Right renal pelvis (tissue), 4 donors: ENCODE data around the gene CACFD1. TPM values are rescaled to one million over a fixed set of nuclear protein-coding genes. Genes with fewer than 3 reads are reported as not detected.

Source experiments
- DNase-seq, 4 donors: peaks; one replicate each; pipeline ENCODE4 v3.0.0-alpha.2; 2013; ENCODE audit warnings: low read depth in 4 of 4, low spot score in 3 of 4, missing footprints in 1 of 4
- polyA plus RNA-seq, 4 donors: library from polyadenylated mRNA; unstranded; fragments of 120-200 nt; gene quantifications; one replicate each; pipeline ENCODE4 v1.2.1, GENCODE V29; 2013; ENCODE audit not compliant: insufficient read length in 4 of 4

Gene CACFD1
- polyA plus RNA-seq, 4 donors, result 25.4 to 40.6 (median 28.5) TPM

DNA sequence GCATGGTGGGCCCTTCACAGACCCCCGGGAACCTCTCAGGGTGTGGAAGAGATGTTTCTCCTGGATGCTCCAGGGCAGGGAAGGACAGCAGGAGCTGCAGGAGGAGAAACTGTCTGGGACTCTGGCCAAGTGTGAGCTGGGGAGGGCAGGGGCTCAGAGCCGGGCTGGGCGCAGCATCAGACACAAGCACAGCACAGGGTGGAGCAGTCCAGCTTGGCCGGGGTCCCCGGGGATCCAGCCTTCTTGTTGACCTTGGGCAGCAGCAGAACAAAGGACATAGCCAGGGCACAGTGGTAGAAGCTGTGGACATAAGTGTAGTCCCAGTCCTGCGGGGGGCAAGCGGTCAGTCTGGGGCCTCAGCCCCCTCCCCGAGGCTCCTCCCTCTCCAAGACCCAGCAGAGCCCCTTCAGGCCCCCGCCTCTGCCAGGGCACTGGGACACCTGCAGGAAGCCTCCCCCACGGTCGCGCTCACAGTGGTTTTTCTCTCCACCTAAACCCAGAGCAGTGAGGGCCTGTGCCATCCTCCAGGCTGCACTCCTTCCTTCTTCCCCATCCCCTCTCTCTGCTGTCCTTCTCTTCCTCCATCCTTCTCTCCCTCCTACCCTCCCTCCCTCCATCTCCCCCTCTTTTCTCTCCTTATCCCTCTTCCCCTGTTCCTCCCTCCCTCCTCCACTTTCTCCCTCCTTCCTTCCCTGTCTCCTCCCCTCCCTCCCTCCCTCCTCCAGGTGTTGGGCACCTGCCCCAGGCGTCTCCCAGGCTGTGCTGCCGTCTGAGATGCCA lies 54.9 kb downstream of the CACFD1 start:
- no peak for DNase-seq

DNA sequence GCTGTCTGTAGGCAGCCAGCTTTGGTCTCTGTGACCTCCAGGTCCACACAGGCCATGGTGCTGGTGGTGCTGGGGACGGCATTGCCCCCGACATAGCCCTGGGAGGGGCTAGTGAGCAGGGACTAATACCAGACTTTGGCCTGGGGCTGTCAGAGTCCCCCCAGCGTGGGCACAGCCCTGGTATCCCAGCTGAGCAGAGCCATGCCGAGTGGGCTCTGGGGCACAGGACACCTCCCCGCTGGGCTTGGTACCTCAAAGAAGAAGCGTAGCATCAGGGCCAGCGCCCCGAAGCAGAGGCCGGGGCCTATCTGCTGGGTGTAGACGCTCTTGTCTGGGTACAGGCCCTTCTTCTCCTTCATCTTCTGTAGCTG lies 55.4 kb downstream of the CACFD1 start:
- no peak for DNase-seq

DNA sequence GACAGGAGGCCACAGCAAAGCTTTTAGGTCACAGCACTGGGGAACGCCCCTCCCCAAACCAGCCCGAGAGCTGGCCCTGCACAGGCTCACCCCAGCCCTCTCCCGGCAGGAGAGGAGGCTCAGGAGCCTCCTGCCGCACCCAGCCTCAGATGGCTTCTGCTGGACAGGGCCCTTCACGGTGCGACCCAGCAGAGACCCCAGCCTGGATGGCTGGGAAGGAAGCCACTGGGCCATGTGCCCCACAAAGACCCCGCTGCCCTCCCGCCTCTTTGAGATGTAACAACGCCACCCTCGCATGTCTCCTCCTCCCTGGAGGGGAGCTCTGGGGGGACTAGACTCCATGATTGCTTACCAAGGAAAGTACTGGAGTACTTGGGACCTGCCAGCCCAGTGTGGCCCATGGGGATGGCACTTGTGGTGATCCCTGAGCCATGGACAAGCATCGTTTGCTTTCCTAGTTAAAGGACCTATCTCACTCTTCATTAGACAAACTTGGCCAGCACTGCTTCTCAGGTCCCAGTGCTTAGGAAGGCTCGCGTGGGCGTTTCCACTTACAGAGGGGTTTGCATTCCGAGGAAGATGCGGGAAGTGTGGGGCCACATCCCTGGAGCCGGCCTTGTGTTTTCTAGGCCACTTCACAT lies 56.0 kb downstream of the CACFD1 start:
- no peak for DNase-seq

DNA sequence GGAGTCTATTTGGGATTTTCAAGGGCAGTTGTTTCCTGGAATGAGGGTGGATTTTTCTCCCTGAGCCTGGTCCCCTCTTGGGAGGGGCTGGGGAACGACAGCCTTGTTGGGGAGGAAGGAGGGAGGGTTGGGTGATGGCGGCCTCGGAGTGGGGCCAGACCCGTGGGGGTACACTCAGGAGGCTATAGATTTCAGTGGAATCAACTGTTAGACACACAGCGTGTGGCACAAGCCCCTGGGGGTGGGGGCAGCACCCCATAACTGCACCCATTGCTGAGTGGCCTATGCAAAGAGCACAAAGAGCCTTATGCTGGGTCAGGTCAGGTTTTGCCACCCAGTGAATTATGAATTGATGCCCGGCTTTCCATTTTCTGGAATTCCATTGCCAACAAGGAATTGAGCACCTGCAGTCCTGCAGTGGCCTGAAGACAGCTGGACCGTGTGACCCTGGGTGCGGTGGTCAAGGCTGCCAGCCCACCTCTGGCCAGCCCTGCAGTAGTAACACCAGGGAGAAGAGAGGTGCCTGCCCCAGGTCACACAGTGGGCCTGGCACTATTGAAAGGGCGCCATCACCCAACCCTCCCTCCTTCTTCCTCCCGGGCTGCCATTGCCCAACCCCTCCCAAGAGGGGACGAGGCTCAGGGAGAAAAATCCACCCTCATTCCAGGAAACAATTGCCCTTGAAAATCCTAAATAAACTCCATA lies 56.6 kb downstream of the CACFD1 start:
- no peak for DNase-seq

DNA sequence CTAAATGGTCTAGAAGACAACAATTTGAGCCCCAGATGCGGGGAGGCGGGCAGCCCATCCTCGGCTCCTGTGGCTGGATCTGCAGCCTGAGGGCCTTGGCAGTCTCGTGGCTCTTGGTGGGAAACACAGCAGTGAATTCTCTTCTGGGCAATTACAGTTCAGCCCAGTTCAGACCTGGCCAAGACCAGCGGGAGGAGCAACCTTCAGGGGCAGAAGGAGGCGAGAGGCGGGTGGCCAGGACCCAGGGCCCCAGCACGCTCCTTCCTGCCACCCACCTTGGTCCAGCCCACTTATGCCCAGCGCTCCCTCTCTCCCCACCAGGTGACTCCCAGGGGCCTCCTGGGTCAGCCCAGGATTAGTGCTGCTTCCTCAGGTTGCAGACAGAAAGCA lies 57.2 kb downstream of the CACFD1 start:
- no peak for DNase-seq

GRCh38 chr9:133517711-133518110 lies 57.9 kb downstream of the CACFD1 start:
- DNase-seq, result no peak

DNA sequence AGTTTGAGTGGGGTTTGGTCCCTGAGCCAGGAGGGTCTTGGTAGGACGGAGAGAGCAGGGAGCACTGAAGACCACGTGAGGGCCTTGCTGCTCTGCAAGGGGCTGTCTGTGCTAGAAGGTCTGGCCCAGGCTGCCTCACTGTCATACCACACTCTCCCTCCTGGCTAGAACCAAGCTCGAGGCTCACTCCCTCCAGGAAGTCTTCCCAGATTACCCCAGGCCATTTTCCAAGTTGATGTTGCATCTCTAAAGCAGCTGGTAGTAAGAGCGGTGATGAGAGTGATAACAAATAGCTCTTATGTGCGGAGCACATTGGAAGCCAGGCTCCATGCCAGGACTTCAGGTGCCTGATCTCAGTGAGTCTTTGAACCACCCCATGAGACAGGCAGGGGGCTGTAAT lies 58.4 kb downstream of the CACFD1 start:
- no peak for DNase-seq

DNA sequence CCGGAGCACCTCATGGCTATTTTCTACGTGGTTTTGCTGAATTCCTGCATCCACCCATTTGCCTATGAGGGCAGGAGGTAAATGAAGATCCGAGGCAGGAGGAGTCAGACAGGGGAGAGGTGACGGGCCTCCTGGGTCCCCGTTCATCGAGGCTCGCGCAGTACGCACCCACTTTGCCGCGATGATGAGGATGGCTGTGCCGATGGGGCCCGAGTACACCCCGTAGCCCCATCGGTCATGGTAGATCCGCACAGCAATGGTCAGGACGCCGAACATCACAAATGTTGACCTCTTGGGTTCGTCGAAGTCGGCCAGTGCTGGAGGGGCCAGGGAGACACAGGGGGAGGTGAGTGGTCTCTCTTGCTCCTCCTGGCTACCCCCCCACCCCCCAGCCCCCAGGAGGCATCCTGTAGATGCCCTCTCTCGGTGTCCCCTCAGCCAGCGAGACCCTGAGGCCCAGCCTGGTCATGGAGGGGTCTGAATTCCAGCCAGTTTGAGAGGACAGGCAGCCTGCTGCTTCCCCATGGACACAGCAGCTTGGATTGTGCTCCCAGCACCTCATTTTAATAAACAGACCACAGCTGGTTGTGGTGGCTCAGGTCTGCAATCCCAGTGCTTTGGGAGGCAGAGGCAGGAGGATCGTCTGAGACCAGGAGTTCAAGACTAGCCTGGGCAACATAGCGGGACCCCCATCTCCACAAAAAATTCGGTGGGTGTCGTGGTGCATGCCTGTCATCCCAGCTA lies 59.1 kb downstream of the CACFD1 start:
- DNase-seq, result no peak

DNA sequence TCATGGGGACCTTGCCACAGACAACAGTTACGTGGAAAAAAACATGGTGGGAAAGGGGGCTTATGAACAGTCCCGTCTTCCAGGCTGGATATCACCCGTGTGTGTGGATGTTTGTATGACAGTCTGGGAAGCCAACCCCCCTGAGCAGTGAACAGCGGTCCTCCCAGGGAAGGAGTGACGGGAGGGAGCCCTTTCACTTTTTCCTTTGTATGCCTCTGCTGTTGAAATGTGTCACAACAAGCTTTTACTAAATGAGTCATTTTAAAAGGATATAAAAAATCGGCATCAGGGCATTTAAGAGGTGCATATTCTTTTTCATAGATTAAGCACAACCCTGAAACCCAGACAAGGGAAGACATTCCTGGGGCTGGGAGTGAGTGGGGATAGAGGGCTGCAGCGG lies 59.9 kb downstream of the CACFD1 start:
- DNase-seq, result no peak

- no peak for DNase-seq
These were observed 60.5 kb downstream of the CACFD1 start for GRCh38 chr9:133520121-133520835.

Other genes starting within 250 kb of the CACFD1 start
- gene ABO, start 184.8 kb upstream of the CACFD1 start, polyA plus RNA-seq, result 10 to 100 TPM in 3 of 4 donors, 1 to 10 TPM in 1; 9.8 to 30.9 (median 24.8) TPM
- gene SURF6, start 123.8 kb upstream of the CACFD1 start, polyA plus RNA-seq, result 10 to 100 TPM; 25.0 to 32.0 (median 28.4) TPM
- 10 to 100 TPM; 25.1 to 32.8 (median 26.8) TPM for gene MED22, start 111.8 kb upstream of the CACFD1 start, polyA plus RNA-seq
- gene RPL7A, start 111.8 kb upstream of the CACFD1 start, polyA plus RNA-seq, result 1,000 to 10,000 TPM; 2,356 to 2,677 (median 2,609) TPM
- gene SURF1, start 103.5 kb upstream of the CACFD1 start, polyA plus RNA-seq, result 10 to 100 TPM; 33.8 to 53.0 (median 42.4) TPM
- 10 to 100 TPM; 19.5 to 28.5 (median 22.8) TPM for gene SURF2, start 103.4 kb upstream of the CACFD1 start, polyA plus RNA-seq
- 100 to 1,000 TPM; 174 to 189 (median 181) TPM for gene SURF4, start 83.9 kb upstream of the CACFD1 start, polyA plus RNA-seq
- gene STKLD1, start 83.6 kb upstream of the CACFD1 start, polyA plus RNA-seq, result 1 to 10 TPM; 3.4 to 5.0 (median 4.3) TPM
- gene REXO4, start 42.0 kb upstream of the CACFD1 start, polyA plus RNA-seq, result 10 to 100 TPM; 29.4 to 32.1 (median 30.7) TPM
- gene ADAMTS13, start 37.6 kb upstream of the CACFD1 start, polyA plus RNA-seq, result 10 to 100 TPM in 1 of 4 donors, 1 to 10 TPM in 3; 6.6 to 12.0 (median 8.8) TPM
- 1 to 10 TPM; 1.1 to 2.3 (median 1.5) TPM for gene SLC2A6, start 19.1 kb downstream of the CACFD1 start, polyA plus RNA-seq
- gene MYMK, start 65.0 kb downstream of the CACFD1 start, polyA plus RNA-seq, result under 1 TPM in 2 of 4 donors, not detected in 2; 0.09 to 0.28 TPM
- 1 to 10 TPM; 1.5 to 2.9 (median 1.8) TPM for gene ADAMTSL2, start 74.7 kb downstream of the CACFD1 start, polyA plus RNA-seq
- under 1 TPM in 1 of 4 donors, not detected in 3; 0.49 TPM for gene FAM163B, start 149.4 kb downstream of the CACFD1 start, polyA plus RNA-seq
- 1 to 10 TPM in 1 of 4 donors, under 1 TPM in 3; 0.60 to 3.1 (median 0.81) TPM for gene DBH, start 176.4 kb downstream of the CACFD1 start, polyA plus RNA-seq